K562 (cell line): Measurements from ENCODE around the gene DCT. TPM values are rescaled to one million over a fixed set of nuclear protein-coding genes. Genes with fewer than 3 reads are reported as not detected.

Experiments used
- ATAC-seq: fragments of 200-7000 bp; cut with Tn5 transposase; 3 replicates; pipeline ENCODE4 v1.9.1; 2020; ENCODE audit warnings: moderate library complexity
- BruUV-seq: library from RNA; stranded (reverse); fragments of 400-500 nt; replicated peaks from 2 replicates; lab custom pipeline; 2021; lab: Mats Ljungman, UMichigan
- CTCF ChIA-PET: fragments of 300-600 bp; formaldehyde crosslinking; extraction: SDS; loops from one replicate; lab custom pipeline; 2021; ENCODE audit warnings: low intra/inter-chr PET ratio; lab: Yijun Ruan, JAX
- POLR2A ChIA-PET: fragments of 300-600, 350-650 bp; sonication (Branson Sonifier 250); formaldehyde crosslinking; extraction: SDS; loops from one replicate; lab custom pipeline; 2021; ENCODE audit warnings: antibody characterized with exemption, inconsistent platforms; lab: Yijun Ruan, JAX
- DNase-seq, 4 experiments: peaks; one replicate each; pipeline versions ENCODE4 v3.0.0 to v3.0.0-alpha.2; 2011 to 2018; ENCODE audit warnings: low spot score in 3 of 4, mixed read lengths in 3 of 4; ENCODE audit errors: extremely low read depth in 1 of 4
- FAIRE-seq: peaks from 2 replicates; lab custom pipeline; 2011; peaks lifted over from hg19 to GRCh38; lab: Jason Lieb, UNC
- H2AFZ ChIP-seq: 2 replicates; pipeline ENCODE4 v1.6.0; 2011; ENCODE audit warnings: low read depth, low read length, control low read depth, inconsistent platforms
- H3K27ac ChIP-seq: fragments of 200-600 bp; 3 replicates; pipeline ENCODE4 v1.8.0; 2011; ENCODE audit warnings: low read depth, mild to moderate bottlenecking, control low read depth, inconsistent platforms, low read length, moderate library complexity, mixed read lengths; ENCODE audit errors: extremely low read depth
- H3K27me3 ChIP-seq, 2 experiments: fragments of 300-600 bp in 1 of 2; 2 replicates in 1 of 2; 3 replicates in 1 of 2; pipeline versions ENCODE4 v1.6.0 to v1.8.0; 2011; ENCODE audit warnings: inconsistent platforms in 2 of 2, low read length in 2 of 2, mild to moderate bottlenecking in 1 of 2, mixed read lengths in 1 of 2, moderate library complexity in 1 of 2; ENCODE audit not compliant: control insufficient read depth in 2 of 2, insufficient read depth in 2 of 2
- H3K36me3 ChIP-seq: fragments of 300-600 bp; 3 replicates; pipeline ENCODE4 v1.8.0; 2011; ENCODE audit warnings: mild to moderate bottlenecking, low read length, inconsistent platforms; ENCODE audit not compliant: control insufficient read depth, insufficient read depth
- H3K4me1 ChIP-seq, 2 experiments: fragments of 200-600 bp in 1 of 2; replicated peaks in 1 of 2; 2 replicates in 1 of 2; 3 replicates in 1 of 2; pipeline versions ENCODE4 v1.5.1 to v1.8.0; 2011; ENCODE audit warnings: inconsistent platforms in 2 of 2, low read length in 2 of 2, mild to moderate bottlenecking in 1 of 2, mixed read lengths in 1 of 2, moderate library complexity in 1 of 2; ENCODE audit not compliant: control insufficient read depth in 2 of 2, insufficient read depth in 2 of 2
- H3K4me2 ChIP-seq: 2 replicates; pipeline ENCODE4 v1.6.1; 2011; ENCODE audit warnings: low read length, control low read depth, inconsistent platforms, mixed read lengths; ENCODE audit not compliant: insufficient read depth
- H3K4me3 ChIP-seq: fragments of 200-600 bp; sonication (generic), shearing (Covaris generic); 2 replicates; pipeline ENCODE4 v1.5.1; 2016; ENCODE audit warnings: control low read depth, inconsistent platforms
- H3K79me2 ChIP-seq: fragments of 200-600 bp; 3 replicates; pipeline ENCODE4 v1.8.0; 2011; ENCODE audit warnings: low read length, inconsistent platforms; ENCODE audit not compliant: control insufficient read depth, insufficient read depth
- H3K9ac ChIP-seq, 2 experiments: 2 replicates each; pipeline versions ENCODE4 v1.6.0 to v1.6.1; 2011; ENCODE audit warnings: low read depth in 2 of 2, low read length in 2 of 2, control low read depth in 1 of 2, inconsistent platforms in 1 of 2, mild to moderate bottlenecking in 1 of 2, mixed read lengths in 1 of 2; ENCODE audit not compliant: insufficient read depth in 1 of 2
- H3K9me1 ChIP-seq: one replicate; pipeline ENCODE4 v1.6.0; 2011; ENCODE audit warnings: inconsistent platforms, mild to moderate bottlenecking, low read length, moderate library complexity; ENCODE audit not compliant: control insufficient read depth, insufficient read depth
- H3K9me3 ChIP-seq: replicated peaks from 2 replicates; pipeline ENCODE4 v1.5.1; 2011; ENCODE audit warnings: low read depth, low read length, inconsistent platforms; ENCODE audit not compliant: control insufficient read depth, insufficient read depth
- H4K20me1 ChIP-seq: replicated peaks from 2 replicates; pipeline ENCODE4 v1.6.1; 2011; ENCODE audit warnings: low read length, inconsistent platforms, mixed read lengths; ENCODE audit not compliant: control insufficient read depth, insufficient read depth
- CBX5 ChIP-seq: IDR thresholded peaks from 2 replicates; pipeline ENCODE4 v1.6.1; 2014; ENCODE audit warnings: low read depth, borderline replicate concordance
- DMBX1 ChIP-seq: fragments of 250-450 bp; sonication (Bioruptor Pico); IDR thresholded peaks from 2 replicates; pipeline ENCODE4 v1.8.0; 2022; ENCODE audit warnings: inconsistent platforms, mild to moderate bottlenecking, moderate library complexity, borderline replicate concordance
- FUS ChIP-seq: fragments of 200-400 bp; formaldehyde crosslinking; optimal IDR thresholded peaks from 2 replicates; pipeline ENCODE3; 2017; ENCODE audit warnings: low read depth, low read length
- POLR2AphosphoS5 ChIP-seq: IDR thresholded peaks from 2 replicates; pipeline ENCODE4 v1.6.1; 2011; ENCODE audit warnings: mild to moderate bottlenecking, low read depth, low read length, moderate library complexity; ENCODE audit not compliant: control insufficient read depth, insufficient read depth
- SMARCA4 ChIP-seq: fragments of 450-650 bp; IDR thresholded peaks from 2 replicates; pipeline ENCODE4 v1.6.1; 2016
- ZBED1 ChIP-seq: IDR thresholded peaks from 2 replicates; pipeline ENCODE4 v1.6.1; 2014
- ZBTB7A ChIP-seq: IDR thresholded peaks from 2 replicates; pipeline ENCODE4 v1.6.1; 2011; ENCODE audit warnings: low read depth, mild to moderate bottlenecking, low read length, moderate library complexity, borderline replicate concordance; ENCODE audit not compliant: control insufficient read depth
- ZNF3 ChIP-seq: fragments of 250-450 bp; sonication (Bioruptor Pico); IDR thresholded peaks from 2 replicates; pipeline ENCODE4 v1.5.0; 2021; ENCODE audit warnings: mild to moderate bottlenecking, moderate library complexity
- ZNF551 ChIP-seq: fragments of 250-450 bp; sonication (Bioruptor Pico); IDR thresholded peaks from 2 replicates; pipeline ENCODE4 v1.5.0; 2021; ENCODE audit warnings: mild to moderate bottlenecking, moderate library complexity
- in situ Hi-C: fragments of 300-500 bp; cut with MboI; formaldehyde crosslinking; loops from 4 replicates; pipeline ENCODE4 v1.15.0; 2018; ENCODE audit warnings: inconsistent platforms, mixed read lengths
- intact Hi-C: fragments of 100-400 bp; cut with micrococcal nuclease; formaldehyde crosslinking; loops from 2 replicates; pipeline ENCODE4 v1.14.2; 2022
- polyA plus RNA-seq, 8 experiments: library from polyadenylated mRNA; depleted of rRNA in 4 of 8; stranded (reverse) in 5 of 8; unstranded in 3 of 8; fragments of >200 nt; fragmentation: Nextera tagmentation in 2 of 8; fragmentation: Illumina TruSeq in 1 of 8; extraction: Ambion mirVana in 2 of 8; extraction: Trizol in 1 of 8; gene quantifications; 2 replicates each; pipeline versions ENCODE4 v1.2.1 to v1.2.3, GENCODE V29; 2011 to 2014; ENCODE audit warnings: inconsistent platforms in 1 of 8, missing spikeins in 1 of 8
- total RNA-seq, 7 experiments: library from RNA; depleted of rRNA in 6 of 7; stranded (reverse); fragments of >200 nt in 6 of 7; fragmentation: Illumina TruSeq in 2 of 7; extraction: Trizol in 2 of 7; gene quantifications; 2 replicates each; pipeline versions ENCODE4 v1.2.1 to v1.2.3, GENCODE V29; 2011 to 2021; ENCODE audit warnings: low replicate concordance in 1 of 7
- TF ChIP-seq, protein P1 (sequence below): fragments of 450-650 bp; IDR thresholded peaks from 2 replicates; pipeline ENCODE4 v1.6.1; 2016; ENCODE audit warnings: antibody characterized with exemption

The DCT gene
- total and polyA plus RNA-seq, 9 of the 15 experiments (the other 6 are each of a cell fraction or from before 2014, with no cell fraction given): 0.11 to 0.83 (median 0.57) TPM

DNA sequence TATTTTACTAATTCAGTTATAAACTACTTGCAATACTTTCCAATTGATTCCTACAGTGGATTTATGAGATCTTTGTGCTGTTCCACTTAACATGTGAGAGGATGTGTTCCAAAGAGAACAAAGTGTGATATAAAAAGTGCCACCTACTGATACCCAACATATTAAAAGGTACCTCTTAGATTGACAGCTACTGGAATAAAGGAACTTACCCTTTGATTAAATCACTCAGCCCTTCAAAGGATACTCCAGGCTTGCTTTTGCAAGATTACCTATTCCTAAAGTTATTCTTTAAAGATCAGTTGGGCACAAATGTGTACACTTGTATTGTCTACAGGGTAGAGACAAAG, 65.9 kb downstream of the DCT start:
- CTCF ChIA-PET: no interaction called here
- H3K36me3 ChIP-seq: no peaks in the 10 kb centered on the region
- H3K9me3 ChIP-seq: no peaks in the 10 kb centered on the region
- H2AFZ ChIP-seq: no peak overlapping the region
- H3K4me1 ChIP-seq: no peaks in the 10 kb centered on the region
- FAIRE-seq (no peak), DNase-seq (no peak), ATAC-seq (no peak)
- no peaks in the 10 kb centered on the region for H3K9me1 ChIP-seq
- intact Hi-C loops (no loop called here), in situ Hi-C loops (no loop called here)
- H3K27ac ChIP-seq: no peak overlapping the region
- H3K27me3 ChIP-seq: no peaks in the 10 kb centered on the region
- no peak overlapping the region for H3K4me3 ChIP-seq
- TF ChIP-seq ZNF551 (CRISPR knock-in tag) (no peak), ZBTB7A (no peak), SMARCA4 (no peak), POLR2AphosphoS5 (no peak), FUS (no peak), ZBED1 (no peak), ZNF3 (CRISPR knock-in tag) (no peak), DMBX1 (CRISPR knock-in tag) (no peak), CBX5 (no peak)
- TF ChIP-seq, protein P1, sequence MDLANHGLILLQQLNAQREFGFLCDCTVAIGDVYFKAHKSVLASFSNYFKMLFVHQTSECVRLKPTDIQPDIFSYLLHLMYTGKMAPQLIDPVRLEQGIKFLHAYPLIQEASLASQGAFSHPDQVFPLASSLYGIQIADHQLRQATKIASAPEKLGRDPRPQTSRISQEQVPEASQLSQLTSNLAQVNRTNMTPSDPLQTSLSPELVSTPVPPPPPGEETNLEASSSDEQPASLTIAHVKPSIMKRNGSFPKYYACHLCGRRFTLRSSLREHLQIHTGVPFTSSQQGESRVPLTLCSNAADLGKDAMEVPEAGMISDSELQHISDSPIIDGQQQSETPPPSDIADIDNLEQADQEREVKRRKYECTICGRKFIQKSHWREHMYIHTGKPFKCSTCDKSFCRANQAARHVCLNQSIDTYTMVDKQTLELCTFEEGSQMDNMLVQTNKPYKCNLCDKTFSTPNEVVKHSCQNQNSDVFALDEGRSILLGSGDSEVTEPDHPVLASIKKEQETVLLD: no peak
- no peak overlapping the region for H3K4me2 ChIP-seq
- POLR2A ChIA-PET: no interaction called here
- no peak overlapping the region for H3K9ac ChIP-seq
- H4K20me1 ChIP-seq: no peaks in the 10 kb centered on the region
- H3K79me2 ChIP-seq: no peaks in the 10 kb centered on the region
- BruUV-seq: no TSS peak
